Tibial nerve (tissue), 4 donors: ENCODE data around the gene FMN1.

Source experiments
- CTCF ChIP-seq, 5 experiments: fragments of 200-600 bp in 3 of 5; fragments of 450-650 bp in 2 of 5; sonication (generic) in 3 of 5; IDR thresholded peaks; one replicate each; pipeline ENCODE4 v1.5.1; 2016 to 2019; ENCODE audit warnings: antibody characterized with exemption in 5 of 5, mild to moderate bottlenecking in 3 of 5, moderate library complexity in 2 of 5
- EP300 ChIP-seq, 2 donors: sonication (generic); formaldehyde crosslinking; IDR thresholded peaks; one replicate each; pipeline ENCODE4 v1.6.1; 2017; ENCODE audit warnings: antibody characterized with exemption in 2 of 2, mild to moderate bottlenecking in 1 of 2
- POLR2A ChIP-seq, 2 donors: fragments of 450-650 bp; IDR thresholded peaks; one replicate each; pipeline ENCODE4 v1.6.1; 2017; ENCODE audit warnings: antibody characterized with exemption in 2 of 2, mild to moderate bottlenecking in 2 of 2, moderate library complexity in 2 of 2

- TF ChIP-seq CTCF (IDR thresholded peaks at IDR 0.05) (no peak), POLR2A (IDR thresholded peaks at IDR 0.05) (no peak), EP300 (IDR thresholded peaks at IDR 0.05) (no peak)
Observed at GRCh38 chr15:32828507-32829186, 365.9 kb downstream of the FMN1 start.
